ENCODE measurements around the gene KSR2.

The KSR2 gene

DNA sequence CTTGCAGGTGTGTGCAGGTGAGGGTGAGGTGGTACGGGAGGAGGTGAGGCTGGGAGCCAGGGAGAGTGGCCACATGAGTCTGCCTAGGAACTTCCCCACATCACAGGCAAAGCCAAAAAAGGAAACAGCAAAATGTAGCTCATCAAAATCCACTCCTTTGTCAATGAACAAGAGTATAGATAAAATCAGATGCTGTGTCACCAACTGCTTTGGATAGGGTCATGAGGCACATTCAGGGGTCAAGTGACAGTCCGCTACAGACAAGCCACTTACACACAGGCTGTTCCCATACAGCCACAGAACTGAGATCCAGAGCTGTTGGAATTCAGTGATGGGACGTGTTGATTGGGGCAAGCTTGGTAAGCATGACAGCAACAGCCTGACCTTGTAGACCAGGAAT is 507.1 kb downstream of the KSR2 start:
- TF ChIP-seq CTCF (IDR thresholded peaks at IDR 0.05; ENCODE audit: insufficient read depth, missing control alignments), result no peak
- DNase-seq (ENCODE audit: insufficient read length, low spot score) (no peak), FAIRE-seq (no peak)

- DNase-seq (ENCODE audit: insufficient read length, low spot score) (no peak), FAIRE-seq (no peak)
- no peak for TF ChIP-seq CTCF (IDR thresholded peaks at IDR 0.05; ENCODE audit: insufficient read depth, missing control alignments)
Measured at GRCh38 chr12:117459229-117459628, 509.6 kb downstream of the KSR2 start.

DNA sequence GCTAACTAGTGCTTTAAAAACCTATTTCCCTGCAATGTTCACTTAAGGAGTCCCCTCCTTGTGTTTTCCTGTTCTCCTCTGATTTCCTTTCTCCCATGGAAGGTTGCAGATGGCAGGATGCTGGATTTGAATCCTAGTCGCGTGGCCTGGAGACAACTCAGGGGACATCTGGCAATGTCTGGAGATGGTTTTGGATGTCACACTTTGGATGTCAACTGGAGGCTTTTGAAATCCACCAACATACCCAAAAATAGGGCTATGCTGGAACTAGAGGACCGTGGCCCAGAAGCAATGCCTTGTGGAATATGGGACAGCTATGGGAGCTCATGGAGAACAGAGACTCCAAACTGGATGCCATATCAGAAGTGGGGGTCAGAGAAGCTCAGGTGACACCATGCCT is 511.6 kb downstream of the KSR2 start:
- FAIRE-seq (no peak), DNase-seq (ENCODE audit: insufficient read length, low spot score) (no peak)
- TF ChIP-seq CTCF (IDR thresholded peaks at IDR 0.05; ENCODE audit: insufficient read depth, missing control alignments), result no peak

GRCh38 chr12:117456076-117456475 is 512.7 kb downstream of the KSR2 start:
- DNase-seq (ENCODE audit: insufficient read length, low spot score), result no peak
- no peak for TF ChIP-seq CTCF (IDR thresholded peaks at IDR 0.05; ENCODE audit: insufficient read depth, missing control alignments)
- no peak for FAIRE-seq

GRCh38 chr12:117453961-117454360 is 514.8 kb downstream of the KSR2 start:
- no peak for TF ChIP-seq CTCF (IDR thresholded peaks at IDR 0.05; ENCODE audit: insufficient read depth, missing control alignments)
- DNase-seq (ENCODE audit: insufficient read length, low spot score) (no peak), FAIRE-seq (no peak)

GRCh38 chr12:117452112-117452511 is 516.7 kb downstream of the KSR2 start:
- no peak for TF ChIP-seq CTCF (IDR thresholded peaks at IDR 0.05; ENCODE audit: insufficient read depth, missing control alignments)
- FAIRE-seq (no peak), DNase-seq (ENCODE audit: insufficient read length, low spot score) (no peak)

DNA sequence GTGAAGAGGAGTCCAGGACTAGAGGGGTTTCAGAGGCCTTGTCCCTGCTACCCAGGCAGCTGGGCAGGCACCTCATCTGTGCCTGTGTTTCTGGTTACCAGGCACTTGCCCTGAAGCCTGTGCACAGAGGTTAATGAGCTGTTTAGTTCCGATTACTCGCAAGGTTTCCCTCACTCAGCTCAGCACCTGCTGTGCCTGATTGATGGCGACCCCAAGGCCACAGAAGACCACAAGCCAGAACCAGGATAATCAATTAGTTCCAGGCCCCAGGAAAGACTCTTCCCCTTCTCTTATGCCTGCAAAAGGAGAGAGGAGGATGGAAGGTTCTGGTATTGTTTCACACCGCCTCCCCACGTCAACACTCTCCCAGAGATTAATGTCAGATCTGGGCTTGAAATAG is 518.6 kb downstream of the KSR2 start:
- FAIRE-seq (no peak), DNase-seq (ENCODE audit: insufficient read length, low spot score) (no peak)
- TF ChIP-seq CTCF (IDR thresholded peaks at IDR 0.05; ENCODE audit: insufficient read depth, missing control alignments), result no peak

Data from D721Med (cell line).